ENCODE results near the gene POLD4. TPM values are rescaled to one million over a fixed set of nuclear protein-coding genes. Genes with fewer than 3 reads are reported as not detected.

Gene POLD4
- total and polyA plus RNA-seq, 2 of the 13 experiments (the other 11 are each of a cell fraction or from before 2014, with no cell fraction given) = 10.5 to 27.4 TPM

DNA sequence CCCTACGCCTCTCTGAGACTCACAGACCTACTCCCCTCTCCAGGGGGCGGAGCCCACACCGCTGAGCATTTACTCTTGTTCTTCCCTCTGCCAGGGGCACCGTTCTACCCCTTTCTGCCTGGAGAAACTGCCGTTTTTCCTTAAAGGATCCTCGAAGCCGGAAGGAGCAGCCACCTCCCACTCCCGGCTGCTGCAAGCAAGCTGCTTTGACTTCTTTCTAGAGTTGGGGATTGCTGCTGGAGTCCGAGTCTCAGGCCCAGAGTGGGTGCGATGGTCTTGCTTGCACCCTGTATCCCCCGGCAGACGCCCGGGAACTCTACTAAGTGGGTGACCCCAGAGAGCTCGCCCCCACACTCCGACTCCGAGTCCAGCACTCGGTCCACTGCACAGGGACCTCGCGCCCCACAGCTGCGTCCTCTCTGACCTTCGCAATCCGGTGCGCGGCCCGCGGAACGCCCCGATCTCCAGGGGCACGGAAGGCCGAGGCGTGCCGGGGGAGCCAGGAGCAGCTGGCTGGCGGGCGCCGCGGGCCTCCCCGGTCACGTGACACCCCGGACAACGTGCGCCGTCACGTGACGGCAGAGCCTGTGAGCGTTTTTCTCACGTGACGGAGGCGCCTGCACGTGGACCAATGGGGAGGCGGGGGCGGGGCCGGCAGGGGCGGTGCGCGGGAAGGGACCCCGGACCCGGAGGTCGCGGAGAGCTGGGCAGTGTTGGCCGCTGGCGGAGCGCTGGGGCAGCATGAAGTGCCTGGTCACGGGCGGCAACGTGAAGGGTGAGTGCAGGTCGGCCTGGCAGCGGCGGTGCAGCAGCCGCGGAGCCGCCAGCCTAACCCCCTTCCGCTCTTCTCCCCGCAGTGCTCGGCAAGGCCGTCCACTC is 38.2 kb upstream of the POLD4 start, which contains the start of gene RAD9A (continued):
- 0 out of 2 replicates have a peak, but pooled peaks have one; percentile 55 for TF ChIP-seq ZNF512B (CRISPR knock-in tag; IDR thresholded peaks at IDR 0.05; ENCODE audit: borderline replicate concordance)
- no peak for TF ChIP-seq ZNF75D (CRISPR knock-in tag; IDR thresholded peaks at IDR 0.05; ENCODE audit: borderline replicate concordance)
- peak; percentile 52; the same call in 1 of the 2 replicates for TF ChIP-seq CHCHD3 (CRISPR knock-in tag; IDR thresholded peaks at IDR 0.05)
- TF ChIP-seq ARID3A (IDR thresholded peaks at IDR 0.05; ENCODE audit: low read depth, low read length) = no peak
- TF ChIP-seq ZNF468 (CRISPR knock-in tag; IDR thresholded peaks at IDR 0.05) = no peak; the same call in 1 of the 2 replicates
- TF ChIP-seq ZIK1 (CRISPR knock-in tag; IDR thresholded peaks at IDR 0.05; ENCODE audit: borderline replicate concordance, low read depth) = peak; percentile 79
- TF ChIP-seq NCOA5 (CRISPR knock-in tag; IDR thresholded peaks at IDR 0.05) = no peak
- no peak for TF ChIP-seq ZBTB14 (CRISPR knock-in tag; IDR thresholded peaks at IDR 0.05)
- TF ChIP-seq, protein P1, sequence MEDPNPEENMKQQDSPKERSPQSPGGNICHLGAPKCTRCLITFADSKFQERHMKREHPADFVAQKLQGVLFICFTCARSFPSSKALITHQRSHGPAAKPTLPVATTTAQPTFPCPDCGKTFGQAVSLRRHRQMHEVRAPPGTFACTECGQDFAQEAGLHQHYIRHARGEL (CRISPR knock-in tag; IDR thresholded peaks at IDR 0.05) = peak; percentile 55; the same call in 1 of the 2 replicates
- peak; percentile 74; the same call in 1 of the 2 replicates for TF ChIP-seq NFKBIZ (CRISPR knock-in tag; IDR thresholded peaks at IDR 0.05)
- TF ChIP-seq, protein P2, sequence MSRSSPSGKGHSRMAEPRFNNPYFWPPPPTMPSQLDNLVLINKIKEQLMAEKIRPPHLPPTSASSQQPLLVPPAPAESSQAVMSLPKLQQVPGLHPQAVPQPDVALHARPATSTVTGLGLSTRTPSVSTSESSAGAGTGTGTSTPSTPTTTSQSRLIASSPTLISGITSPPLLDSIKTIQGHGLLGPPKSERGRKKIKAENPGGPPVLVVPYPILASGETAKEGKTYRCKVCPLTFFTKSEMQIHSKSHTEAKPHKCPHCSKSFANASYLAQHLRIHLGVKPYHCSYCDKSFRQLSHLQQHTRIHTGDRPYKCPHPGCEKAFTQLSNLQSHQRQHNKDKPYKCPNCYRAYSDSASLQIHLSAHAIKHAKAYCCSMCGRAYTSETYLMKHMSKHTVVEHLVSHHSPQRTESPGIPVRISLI (CRISPR knock-in tag; IDR thresholded peaks at IDR 0.05; ENCODE audit: borderline replicate concordance) = peak; percentile 20; the same call in 1 of the 2 replicates
- TF ChIP-seq REST (IDR thresholded peaks at IDR 0.05; ENCODE audit: borderline replicate concordance in 1 of 2, low read depth in 1 of 2, low read length in 2 of 2) = 0 out of 4 replicates have a peak, but pooled peaks of 1 of the 2 experiments have one; percentile 27
- peak; percentile 93 for TF ChIP-seq SALL1 (CRISPR knock-in tag; IDR thresholded peaks at IDR 0.05)
- TF ChIP-seq THAP8 (CRISPR knock-in tag; IDR thresholded peaks at IDR 0.05; ENCODE audit: borderline replicate concordance) = peak; percentile 97; the same call in 1 of the 2 replicates
